GM21529 (cell line): ENCODE measurements around the gene DNAH14.

Experiments used
- ATAC-seq: cut with Tn5 transposase; IDR thresholded peaks from one replicate; pipeline ENCODE4 v1.9.1; 2021; ENCODE audit not compliant: unreplicated experiment

The DNAH14 gene

DNA sequence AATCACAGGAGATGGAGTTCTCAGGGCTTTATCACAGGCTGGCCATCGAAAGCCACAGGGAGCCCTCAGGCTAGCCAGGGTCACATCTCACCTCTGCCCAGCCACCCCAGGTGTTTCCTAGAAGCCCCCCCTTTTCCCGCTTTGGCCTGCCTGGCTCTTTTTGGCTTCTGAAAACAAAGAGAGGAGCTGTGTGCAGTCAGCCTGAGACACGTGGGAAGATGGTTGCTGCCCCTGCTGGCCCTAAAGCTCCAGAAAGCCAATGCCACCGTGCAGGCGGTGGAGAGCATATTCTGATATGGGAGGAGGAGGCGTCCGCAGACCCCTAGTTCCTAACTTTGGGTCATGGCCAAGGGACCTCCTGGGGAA is 517.1 kb downstream of the DNAH14 start:
- no peak for ATAC-seq

DNA sequence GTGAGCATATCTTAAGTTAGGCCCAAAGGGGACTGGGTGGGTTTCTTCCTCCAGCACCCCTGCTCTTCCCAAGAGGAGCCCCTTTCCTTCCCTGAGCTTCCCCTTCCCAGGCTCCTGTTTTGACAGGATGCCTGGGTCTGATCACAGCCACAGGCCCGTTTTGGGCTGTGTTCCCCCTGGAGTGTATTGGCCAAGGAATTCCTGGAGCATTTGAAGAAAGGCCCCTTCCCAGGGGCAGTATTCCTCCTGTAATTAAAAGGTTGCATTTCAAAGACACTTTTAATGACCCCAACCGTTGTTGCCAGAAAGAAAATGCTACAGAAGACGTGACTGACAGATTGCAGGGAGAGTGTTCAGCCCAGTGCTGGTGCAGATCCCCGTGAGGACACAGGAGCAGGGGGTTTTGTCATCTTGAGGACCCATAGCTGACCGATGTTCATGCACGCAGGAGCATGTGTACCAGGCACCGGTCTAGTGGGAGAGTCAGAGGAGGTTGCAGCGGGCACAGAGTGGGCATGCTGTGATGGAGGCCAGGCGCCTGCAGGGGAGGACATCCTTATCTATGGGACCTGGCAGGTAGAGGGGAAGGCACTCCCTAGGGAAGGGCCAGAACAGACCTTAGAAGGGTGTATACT is 517.6 kb downstream of the DNAH14 start:
- no peak for ATAC-seq

DNA sequence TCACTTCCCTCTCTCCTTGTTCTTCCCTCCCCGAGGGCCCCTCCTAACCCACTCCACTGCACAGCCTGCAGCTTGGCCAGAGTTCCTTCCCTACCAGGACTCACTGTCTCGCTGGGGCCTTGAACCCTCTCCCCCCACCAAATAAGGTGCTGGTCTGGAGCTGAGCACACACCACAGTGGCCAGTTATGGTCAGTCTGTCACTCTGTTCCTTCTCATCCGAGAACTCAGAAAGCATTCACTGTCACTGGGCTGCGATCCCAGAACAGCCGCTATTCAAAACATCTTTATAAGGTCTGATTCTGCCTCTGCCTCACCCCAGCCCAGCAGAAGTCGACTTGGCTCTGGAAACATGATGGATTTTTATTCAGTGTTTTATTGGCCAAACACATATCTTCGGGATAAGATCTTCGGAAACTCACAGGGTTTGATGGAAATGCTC is 518.2 kb downstream of the DNAH14 start:
- ATAC-seq = no peak

DNA sequence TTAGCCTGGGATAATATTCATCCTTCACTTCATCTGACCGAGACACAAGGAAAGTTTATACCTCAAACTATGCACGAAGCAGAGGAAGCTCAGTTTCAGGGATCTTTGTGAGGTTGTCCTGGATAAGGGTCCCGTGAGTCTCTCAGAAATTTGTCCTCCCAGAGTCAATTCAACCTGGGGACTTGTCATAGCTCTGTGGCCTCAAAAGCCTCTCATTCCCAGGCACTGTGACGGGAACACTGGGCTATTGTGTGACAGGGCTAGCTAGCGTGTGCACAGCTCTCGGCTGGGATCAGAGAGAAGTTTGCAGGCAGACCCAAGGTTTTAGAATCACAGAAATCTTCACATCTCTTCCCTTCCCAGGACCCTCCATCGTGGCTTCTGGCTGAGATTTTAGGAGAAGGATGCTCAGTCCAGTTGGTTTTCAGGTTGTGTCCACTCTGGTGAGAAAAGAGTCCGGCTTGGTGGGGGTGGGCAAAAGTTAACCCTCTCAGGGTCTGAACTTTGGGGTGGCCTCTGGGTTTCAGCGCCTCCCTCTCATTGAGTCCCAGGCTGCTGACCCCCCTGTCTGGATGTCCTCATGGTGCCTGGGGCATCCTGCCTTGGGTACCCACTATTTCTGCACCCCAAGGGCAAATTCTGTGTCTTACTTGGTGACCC is 518.8 kb downstream of the DNAH14 start:
- no peak for ATAC-seq
